SKM-1 treated with dmso at 0.1 percent for 144 hours (cell line): ENCODE measurements around the gene ATP6V1G2.

Source experiments
- DNase-seq: peaks from one replicate; lab custom pipeline; 2025; ENCODE audit not compliant: unreplicated experiment; lab: John Stamatoyannopoulos, UW

Gene ATP6V1G2

GRCh38 chr6:31575952-31576685, 29.7 kb upstream of the ATP6V1G2 start:
- DNase-seq: no peak

- DNase-seq: no peak
These were observed 29.0 kb upstream of the ATP6V1G2 start, which contains the start of gene TNF for GRCh38 chr6:31575335-31575901. Gene TNF, plus strand, starts transcription at chr6:31575565. Its CDS starts 177 bp downstream, at chr6:31575742.

- no peak for DNase-seq
These were observed 28.0 kb upstream of the ATP6V1G2 start for GRCh38 chr6:31574106-31575061.

GRCh38 chr6:31573239-31574105, 27.1 kb upstream of the ATP6V1G2 start:
- DNase-seq: no peak

GRCh38 chr6:31572041-31572911, 25.9 kb upstream of the ATP6V1G2 start, which contains the start of gene LTA:
Gene LTA, plus strand, starts transcription at chr6:31572289. Its CDS starts 454 bp downstream, at chr6:31572743.
- DNase-seq: no peak

GRCh38 chr6:31569861-31570536, 23.6 kb upstream of the ATP6V1G2 start:
- DNase-seq: no peak

- DNase-seq: no peak
These were observed 22.1 kb upstream of the ATP6V1G2 start for GRCh38 chr6:31568537-31568961.

- DNase-seq: no peak
These were observed 21.3 kb upstream of the ATP6V1G2 start for GRCh38 chr6:31567531-31568370.

- DNase-seq: no peak
These were observed 14.3 kb upstream of the ATP6V1G2 start for GRCh38 chr6:31560697-31561058.

GRCh38 chr6:31559958-31560696, 13.7 kb upstream of the ATP6V1G2 start:
- DNase-seq: peak; percentile 96

- no peak for DNase-seq
These were observed 13.2 kb upstream of the ATP6V1G2 start for GRCh38 chr6:31559606-31559957.

GRCh38 chr6:31558631-31559500, 12.5 kb upstream of the ATP6V1G2 start:
- DNase-seq: peak; percentile 100

GRCh38 chr6:31558318-31558625, 11.9 kb upstream of the ATP6V1G2 start:
- DNase-seq: no peak

- no peak for DNase-seq
These were observed 11.3 kb upstream of the ATP6V1G2 start for GRCh38 chr6:31557443-31558317.

- DNase-seq: no peak
These were observed 9.9 kb upstream of the ATP6V1G2 start for GRCh38 chr6:31556307-31556706.

GRCh38 chr6:31551371-31551770, 5.0 kb upstream of the ATP6V1G2 start:
- DNase-seq: peak; percentile 86
